ENCODE measurements around the gene GAS6. TPM values are rescaled to one million over a fixed set of nuclear protein-coding genes. Genes with fewer than 3 reads are reported as not detected.

GAS6 gene
- total RNA-seq, 1 donor from 2014 or later = 11.5 TPM

DNA sequence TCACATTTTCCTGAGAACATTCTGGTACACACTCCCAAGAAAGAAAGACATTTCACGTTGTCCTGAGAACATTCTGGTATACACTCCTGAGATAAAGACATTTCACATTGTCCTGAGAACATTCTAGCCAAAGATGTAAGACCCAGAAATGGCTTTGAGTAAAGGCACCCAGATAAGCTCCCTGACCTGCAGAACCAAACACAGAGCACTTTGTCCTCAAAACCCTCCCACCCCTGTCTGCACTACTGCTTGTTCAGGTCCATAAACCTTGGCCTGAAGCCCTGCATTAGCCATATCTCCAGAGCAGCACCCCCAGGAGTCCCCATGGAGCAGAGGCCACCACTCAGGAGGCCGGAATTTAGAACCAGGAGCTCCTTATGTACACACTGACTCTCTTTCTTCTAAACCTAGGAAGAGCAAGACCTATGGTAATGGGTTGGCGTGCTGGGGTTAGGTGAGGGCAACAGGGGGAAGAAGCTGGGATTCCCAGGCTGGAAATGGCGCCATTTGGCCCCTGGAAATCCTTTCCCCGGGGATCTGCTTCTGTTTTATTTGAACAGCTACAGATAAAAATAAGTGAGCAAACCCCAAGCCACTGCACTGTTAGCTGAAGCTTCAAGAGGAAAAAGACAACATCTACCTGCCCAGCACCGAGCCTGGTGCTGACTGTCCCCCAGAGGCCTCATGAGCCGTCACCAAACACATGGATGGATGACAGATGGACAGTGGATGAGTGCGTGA lies 13.7 kb downstream of the GAS6 start:
- Mint-ChIP-seq H3K4me3 (ENCODE audit: low read depth) (no peak overlapping the region), H3K9me3 (ENCODE audit: low read depth) (no peaks in the 10 kb centered on the region), H3K4me1 (ENCODE audit: low read depth) (peaks cover 7% of the 10 kb centered on the region), H3K27ac (no peak overlapping the region), H3K27me3 (no peaks in the 10 kb centered on the region), H3K36me3 (ENCODE audit: insufficient read depth) (no peaks in the 10 kb centered on the region)
- TF ChIP-seq, protein P1, sequence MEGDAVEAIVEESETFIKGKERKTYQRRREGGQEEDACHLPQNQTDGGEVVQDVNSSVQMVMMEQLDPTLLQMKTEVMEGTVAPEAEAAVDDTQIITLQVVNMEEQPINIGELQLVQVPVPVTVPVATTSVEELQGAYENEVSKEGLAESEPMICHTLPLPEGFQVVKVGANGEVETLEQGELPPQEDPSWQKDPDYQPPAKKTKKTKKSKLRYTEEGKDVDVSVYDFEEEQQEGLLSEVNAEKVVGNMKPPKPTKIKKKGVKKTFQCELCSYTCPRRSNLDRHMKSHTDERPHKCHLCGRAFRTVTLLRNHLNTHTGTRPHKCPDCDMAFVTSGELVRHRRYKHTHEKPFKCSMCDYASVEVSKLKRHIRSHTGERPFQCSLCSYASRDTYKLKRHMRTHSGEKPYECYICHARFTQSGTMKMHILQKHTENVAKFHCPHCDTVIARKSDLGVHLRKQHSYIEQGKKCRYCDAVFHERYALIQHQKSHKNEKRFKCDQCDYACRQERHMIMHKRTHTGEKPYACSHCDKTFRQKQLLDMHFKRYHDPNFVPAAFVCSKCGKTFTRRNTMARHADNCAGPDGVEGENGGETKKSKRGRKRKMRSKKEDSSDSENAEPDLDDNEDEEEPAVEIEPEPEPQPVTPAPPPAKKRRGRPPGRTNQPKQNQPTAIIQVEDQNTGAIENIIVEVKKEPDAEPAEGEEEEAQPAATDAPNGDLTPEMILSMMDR (IDR thresholded peaks at IDR 0.05; ENCODE audit: unreplicated experiment) = no peak
- no peak for DNase-seq (ENCODE audit: low spot score, unreplicated experiment)

DNA sequence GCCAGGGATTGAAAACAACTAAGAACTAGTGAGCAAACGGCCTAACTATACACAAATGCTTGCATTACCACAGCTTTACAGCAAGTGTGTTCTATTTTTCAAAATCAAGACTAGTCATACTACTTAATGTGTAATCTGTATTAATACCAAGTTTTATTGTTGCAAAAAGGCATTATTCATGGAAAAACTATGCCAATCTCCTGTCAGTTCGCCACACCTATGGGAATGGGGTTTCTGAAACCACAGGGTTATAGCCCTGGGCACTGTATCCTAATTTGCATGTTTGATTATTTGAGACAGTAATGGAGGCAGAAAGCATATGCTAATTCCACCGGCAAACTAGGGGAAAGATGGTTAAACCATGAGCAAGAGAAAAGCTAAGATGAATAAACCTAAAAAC lies 14.3 kb downstream of the GAS6 start:
- no peak for DNase-seq (ENCODE audit: low spot score, unreplicated experiment)
- H3K9me3 Mint-ChIP-seq (ENCODE audit: low read depth) = no peaks in the 10 kb centered on the region
- no peaks in the 10 kb centered on the region for H3K27me3 Mint-ChIP-seq
- H3K4me3 Mint-ChIP-seq (ENCODE audit: low read depth) = no peak overlapping the region
- H3K36me3 Mint-ChIP-seq (ENCODE audit: insufficient read depth) = no peaks in the 10 kb centered on the region
- no peak overlapping the region for H3K27ac Mint-ChIP-seq
- H3K4me1 Mint-ChIP-seq (ENCODE audit: low read depth) = peaks cover 7% of the 10 kb centered on the region
- TF ChIP-seq, protein P1 (IDR thresholded peaks at IDR 0.05; ENCODE audit: unreplicated experiment) = no peak

DNA sequence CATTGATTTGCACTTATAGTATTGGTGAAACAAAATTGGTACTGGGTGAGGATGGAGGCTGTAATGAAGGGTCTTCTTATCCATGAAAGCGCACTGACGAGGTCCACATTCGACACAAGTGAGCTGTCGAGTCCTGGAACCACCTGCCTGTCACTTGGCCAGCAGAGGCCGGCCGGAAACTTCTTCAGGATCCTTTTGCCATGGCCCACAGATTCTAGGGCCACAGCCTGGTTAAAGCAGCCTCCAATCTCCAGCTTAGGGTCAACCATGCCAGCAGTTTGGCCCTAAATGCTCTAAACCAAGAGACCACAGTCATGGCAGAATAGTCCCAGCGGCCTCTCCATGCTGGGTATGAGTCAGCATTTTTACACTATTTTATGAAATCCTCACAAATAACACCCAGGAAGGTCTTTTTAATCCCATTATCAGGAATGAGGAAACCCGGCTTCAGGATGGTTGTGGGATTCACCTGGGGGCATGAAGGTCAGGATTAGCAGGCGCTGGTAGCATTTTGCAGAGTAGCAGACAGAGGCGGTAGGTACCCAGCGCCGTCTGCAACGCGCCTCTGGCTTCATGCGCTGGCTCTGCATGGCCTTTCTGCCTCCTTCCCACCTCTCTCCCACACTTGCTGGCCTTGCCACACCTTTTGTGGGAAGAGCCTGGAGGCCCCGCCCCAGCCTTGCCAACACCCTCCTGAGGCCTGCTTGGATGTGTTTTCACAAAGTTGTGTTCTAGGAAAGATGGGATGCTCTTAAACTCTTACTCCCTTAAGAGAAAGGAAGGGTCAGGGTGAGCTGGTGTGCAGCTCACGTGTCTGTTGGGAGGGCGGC lies 15.2 kb downstream of the GAS6 start:
- no peak overlapping the region for H3K4me3 Mint-ChIP-seq (ENCODE audit: low read depth)
- H3K36me3 Mint-ChIP-seq (ENCODE audit: insufficient read depth) = no peaks in the 10 kb centered on the region
- TF ChIP-seq, protein P1 (IDR thresholded peaks at IDR 0.05; ENCODE audit: unreplicated experiment) = no peak
- H3K27me3 Mint-ChIP-seq = no peaks in the 10 kb centered on the region
- H3K9me3 Mint-ChIP-seq (ENCODE audit: low read depth) = no peaks in the 10 kb centered on the region
- H3K4me1 Mint-ChIP-seq (ENCODE audit: low read depth) = peaks cover 5% of the 10 kb centered on the region
- H3K27ac Mint-ChIP-seq = no peak overlapping the region
- DNase-seq (ENCODE audit: low spot score, unreplicated experiment) = no peak

DNA sequence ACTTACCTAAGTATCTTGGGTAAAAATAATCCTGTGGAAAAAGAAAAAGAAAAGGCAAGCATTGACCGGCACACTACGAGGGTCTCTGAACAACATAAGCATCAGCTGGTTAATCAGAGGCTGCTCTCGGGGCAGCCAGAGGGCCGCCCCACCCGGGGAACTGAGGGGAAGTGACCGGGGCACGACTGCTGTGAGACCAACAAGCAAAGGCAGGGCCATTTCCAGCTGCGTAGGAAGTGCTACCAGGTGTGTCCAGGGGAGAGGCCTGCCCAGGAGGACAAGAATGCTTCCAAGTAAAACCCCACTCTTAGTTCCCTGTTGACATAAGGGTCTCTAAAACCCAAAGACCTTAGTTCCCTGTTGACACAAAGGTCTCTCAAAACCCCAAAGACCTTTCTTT lies 15.9 kb downstream of the GAS6 start:
- Mint-ChIP-seq H3K27me3 (no peaks in the 10 kb centered on the region), H3K27ac (no peak overlapping the region), H3K36me3 (ENCODE audit: insufficient read depth) (no peaks in the 10 kb centered on the region), H3K4me3 (ENCODE audit: low read depth) (no peak overlapping the region), H3K9me3 (ENCODE audit: low read depth) (no peaks in the 10 kb centered on the region), H3K4me1 (ENCODE audit: low read depth) (no peaks in the 10 kb centered on the region)
- no peak for DNase-seq (ENCODE audit: low spot score, unreplicated experiment)
- TF ChIP-seq, protein P1 (IDR thresholded peaks at IDR 0.05; ENCODE audit: unreplicated experiment) = no peak

DNA sequence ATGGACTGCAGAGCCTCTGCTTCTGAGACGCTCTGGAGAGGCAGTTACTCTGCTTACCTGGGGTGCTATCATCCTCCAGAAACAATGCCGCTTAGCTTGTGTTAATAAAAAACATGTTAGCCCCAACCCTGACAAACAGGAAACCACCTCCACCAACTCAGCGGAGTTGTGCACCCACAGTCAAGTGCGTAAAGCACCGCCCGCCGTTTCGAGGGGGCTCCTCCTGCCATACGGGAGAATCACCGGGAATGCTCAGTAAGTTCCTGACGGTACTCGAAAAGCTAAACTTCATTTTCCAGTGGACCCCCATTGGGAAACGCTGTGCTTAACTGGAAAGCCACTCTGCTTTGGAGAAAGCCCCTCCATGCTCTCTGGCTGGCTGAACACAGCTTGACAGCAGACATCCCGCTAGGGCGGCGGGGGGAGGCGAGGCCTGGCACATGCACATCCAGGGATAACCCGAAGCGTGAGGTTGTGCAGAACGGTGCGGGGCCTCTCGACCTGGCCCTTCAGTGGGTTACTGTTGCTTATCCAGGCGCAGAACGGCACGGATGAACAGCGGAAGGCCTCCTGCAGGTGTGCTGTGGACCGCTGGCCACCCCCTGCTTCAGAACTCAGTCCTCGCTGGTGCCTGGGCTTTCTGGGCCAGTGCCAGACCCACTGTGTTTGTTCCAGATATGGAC lies 17.1 kb downstream of the GAS6 start:
- H3K36me3 Mint-ChIP-seq (ENCODE audit: insufficient read depth) = no peaks in the 10 kb centered on the region
- DNase-seq (ENCODE audit: low spot score, unreplicated experiment) = no peak
- no peak overlapping the region for H3K27ac Mint-ChIP-seq
- H3K4me3 Mint-ChIP-seq (ENCODE audit: low read depth) = no peak overlapping the region
- no peaks in the 10 kb centered on the region for H3K27me3 Mint-ChIP-seq
- no peaks in the 10 kb centered on the region for H3K4me1 Mint-ChIP-seq (ENCODE audit: low read depth)
- TF ChIP-seq, protein P1 (IDR thresholded peaks at IDR 0.05; ENCODE audit: unreplicated experiment) = no peak
- H3K9me3 Mint-ChIP-seq (ENCODE audit: low read depth) = no peaks in the 10 kb centered on the region
